A673 (cell line): ENCODE measurements around the gene SLC2A9. TPM values are rescaled to one million over a fixed set of nuclear protein-coding genes. Genes with fewer than 3 reads are reported as not detected.

Experiments used
- BruUV-seq: library from RNA; stranded (reverse); fragments of 400-500 nt; replicated peaks from 2 replicates; lab custom pipeline; 2021; lab: Mats Ljungman, UMichigan
- CTCF ChIA-PET: fragments of 300-600 bp; sonication (Branson Sonifier 250); formaldehyde crosslinking; loops from one replicate; lab custom pipeline; 2022; ENCODE audit warnings: antibody characterized with exemption; lab: Charles Lee
- POLR2A ChIA-PET: fragments of 300-600 bp; sonication (Branson Sonifier 250); formaldehyde crosslinking; loops from one replicate; lab custom pipeline; 2022; ENCODE audit warnings: antibody characterized with exemption; ENCODE audit not compliant: low non-redundant PET; lab: Charles Lee
- DNase-seq: peaks from one replicate; pipeline ENCODE4 v3.0.0-alpha.2; 2015; ENCODE audit warnings: low spot score
- H3K27ac ChIP-seq: fragments of 200-600 bp; sonication (generic); 2 replicates; pipeline ENCODE4 v1.5.1; 2016; ENCODE audit warnings: mixed run types, low read depth, mild to moderate bottlenecking, mixed read lengths, antibody characterized with exemption, low read length; ENCODE audit not compliant: poor library complexity, severe bottlenecking
- H3K27me3 ChIP-seq: fragments of 200-600 bp; sonication (generic); replicated peaks from 2 replicates; pipeline ENCODE4 v1.6.1; 2017; ENCODE audit warnings: mixed run types, low read depth, mild to moderate bottlenecking, mixed read lengths, antibody characterized with exemption, low read length; ENCODE audit not compliant: insufficient read depth, poor library complexity
- H3K36me3 ChIP-seq: fragments of 200-600 bp; sonication (generic); 2 replicates; pipeline ENCODE4 v1.6.1; 2016; ENCODE audit warnings: mixed run types, mild to moderate bottlenecking, mixed read lengths, antibody characterized with exemption, low read length; ENCODE audit not compliant: insufficient read depth, poor library complexity, severe bottlenecking
- H3K4me1 ChIP-seq: fragments of 200-600 bp; sonication (generic); 2 replicates; pipeline ENCODE4 v1.6.1; 2017; ENCODE audit warnings: mixed run types, mild to moderate bottlenecking, mixed read lengths, antibody characterized with exemption, low read length; ENCODE audit not compliant: insufficient read depth, poor library complexity, severe bottlenecking
- H3K4me3 ChIP-seq: fragments of 200-600 bp; sonication (generic); 2 replicates; pipeline ENCODE4 v1.5.1; 2016; ENCODE audit warnings: low read depth, mixed run types, mild to moderate bottlenecking, mixed read lengths, low read length; ENCODE audit not compliant: poor library complexity, severe bottlenecking
- H3K9me3 ChIP-seq: fragments of 200-600 bp; sonication (generic); 2 replicates; pipeline ENCODE4 v1.6.1; 2016; ENCODE audit warnings: mixed run types, low read depth, mild to moderate bottlenecking, mixed read lengths, antibody characterized with exemption, low read length; ENCODE audit not compliant: poor library complexity, severe bottlenecking
- EZH2 ChIP-seq: fragments of 200-600 bp; sonication (generic); IDR thresholded peaks from 2 replicates; pipeline ENCODE4 v1.6.1; 2017; ENCODE audit warnings: borderline replicate concordance, low read depth, mild to moderate bottlenecking, mixed read lengths, antibody characterized with exemption, low read length; ENCODE audit not compliant: poor library complexity, severe bottlenecking
- intact Hi-C: fragments of 100-400 bp; cut with micrococcal nuclease; formaldehyde crosslinking; loops from one replicate; pipeline ENCODE4 v1.10.0; 2022; ENCODE audit not compliant: unreplicated experiment
- total RNA-seq: library from RNA; stranded (reverse); gene quantifications from 2 replicates; pipeline ENCODE4 v1.2.3, GENCODE V29; 2021
- TF ChIP-seq, protein P1 (sequence below): fragments of 300-800, 200-600 bp; sonication (generic); conservative IDR thresholded peaks from 2 replicates; pipeline ENCODE4 v1.5.1; 2017; ENCODE audit warnings: low read depth, mild to moderate bottlenecking, antibody characterized with exemption, low read length, moderate library complexity, mixed read lengths

SLC2A9 gene
- total RNA-seq, 1 experiment from 2014 or later = not detected

DNA sequence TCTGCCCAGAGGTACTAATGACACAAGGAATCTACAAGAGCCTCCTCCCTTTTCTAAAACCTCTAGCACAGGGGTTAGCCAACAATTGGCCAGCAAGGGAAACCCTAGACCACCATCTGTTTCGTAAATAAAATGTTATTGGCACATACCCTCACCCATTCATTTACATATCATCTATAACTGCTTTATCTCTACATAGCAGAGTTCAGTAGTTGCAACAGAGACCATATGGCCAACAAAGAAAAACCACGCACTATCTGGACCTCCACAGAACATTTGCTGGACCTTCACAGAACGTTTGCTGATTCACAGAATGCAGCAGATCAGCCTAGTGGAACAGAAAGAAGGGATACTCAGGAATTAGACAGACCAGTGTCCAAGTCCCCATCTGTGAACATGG, 9.4 kb downstream of the SLC2A9 start:
- intact Hi-C loops = no loop called here
- Histone ChIP-seq H3K27me3 (peaks cover 5% of the 10 kb centered on the region), H3K4me1 (no peaks in the 10 kb centered on the region), H3K36me3 (no peaks in the 10 kb centered on the region), H3K4me3 (no peak overlapping the region), H3K27ac (no peak overlapping the region), H3K9me3 (no peaks in the 10 kb centered on the region)
- ChIA-PET CTCF (no interaction called here), POLR2A (no interaction called here)
- BruUV-seq = no TSS peak
- TF ChIP-seq EZH2 = no peak
- TF ChIP-seq, protein P1, sequence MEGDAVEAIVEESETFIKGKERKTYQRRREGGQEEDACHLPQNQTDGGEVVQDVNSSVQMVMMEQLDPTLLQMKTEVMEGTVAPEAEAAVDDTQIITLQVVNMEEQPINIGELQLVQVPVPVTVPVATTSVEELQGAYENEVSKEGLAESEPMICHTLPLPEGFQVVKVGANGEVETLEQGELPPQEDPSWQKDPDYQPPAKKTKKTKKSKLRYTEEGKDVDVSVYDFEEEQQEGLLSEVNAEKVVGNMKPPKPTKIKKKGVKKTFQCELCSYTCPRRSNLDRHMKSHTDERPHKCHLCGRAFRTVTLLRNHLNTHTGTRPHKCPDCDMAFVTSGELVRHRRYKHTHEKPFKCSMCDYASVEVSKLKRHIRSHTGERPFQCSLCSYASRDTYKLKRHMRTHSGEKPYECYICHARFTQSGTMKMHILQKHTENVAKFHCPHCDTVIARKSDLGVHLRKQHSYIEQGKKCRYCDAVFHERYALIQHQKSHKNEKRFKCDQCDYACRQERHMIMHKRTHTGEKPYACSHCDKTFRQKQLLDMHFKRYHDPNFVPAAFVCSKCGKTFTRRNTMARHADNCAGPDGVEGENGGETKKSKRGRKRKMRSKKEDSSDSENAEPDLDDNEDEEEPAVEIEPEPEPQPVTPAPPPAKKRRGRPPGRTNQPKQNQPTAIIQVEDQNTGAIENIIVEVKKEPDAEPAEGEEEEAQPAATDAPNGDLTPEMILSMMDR = no peak
- DNase-seq = no peak

DNA sequence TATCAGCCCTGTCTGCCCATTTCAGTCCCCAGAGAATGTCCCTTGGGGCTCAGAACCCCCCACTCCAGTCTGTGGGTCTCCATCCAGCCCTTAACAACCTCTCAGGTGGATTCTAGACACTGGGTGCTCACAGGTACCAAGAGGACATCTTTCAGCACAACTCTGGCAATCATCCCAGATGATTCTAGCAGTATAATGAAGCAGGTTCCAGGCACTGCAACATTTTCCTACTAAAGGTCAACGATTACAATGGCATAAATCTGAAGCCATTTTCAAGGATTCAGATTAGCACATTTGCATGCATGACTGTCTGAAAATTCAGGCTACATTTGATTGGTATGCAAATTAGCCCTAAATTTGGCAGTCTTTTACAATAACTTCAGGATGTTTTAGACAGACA, 10.0 kb downstream of the SLC2A9 start:
- H3K9me3 ChIP-seq = no peaks in the 10 kb centered on the region
- H3K4me1 ChIP-seq = no peaks in the 10 kb centered on the region
- no peaks in the 10 kb centered on the region for H3K36me3 ChIP-seq
- ChIA-PET POLR2A (no interaction called here), CTCF (no interaction called here)
- TF ChIP-seq, protein P1 = no peak
- no peak for TF ChIP-seq EZH2
- H3K27me3 ChIP-seq = peaks cover 5% of the 10 kb centered on the region
- no peak overlapping the region for H3K27ac ChIP-seq
- no peak overlapping the region for H3K4me3 ChIP-seq
- DNase-seq = no peak
- no TSS peak for BruUV-seq
- intact Hi-C loops = no loop called here

DNA sequence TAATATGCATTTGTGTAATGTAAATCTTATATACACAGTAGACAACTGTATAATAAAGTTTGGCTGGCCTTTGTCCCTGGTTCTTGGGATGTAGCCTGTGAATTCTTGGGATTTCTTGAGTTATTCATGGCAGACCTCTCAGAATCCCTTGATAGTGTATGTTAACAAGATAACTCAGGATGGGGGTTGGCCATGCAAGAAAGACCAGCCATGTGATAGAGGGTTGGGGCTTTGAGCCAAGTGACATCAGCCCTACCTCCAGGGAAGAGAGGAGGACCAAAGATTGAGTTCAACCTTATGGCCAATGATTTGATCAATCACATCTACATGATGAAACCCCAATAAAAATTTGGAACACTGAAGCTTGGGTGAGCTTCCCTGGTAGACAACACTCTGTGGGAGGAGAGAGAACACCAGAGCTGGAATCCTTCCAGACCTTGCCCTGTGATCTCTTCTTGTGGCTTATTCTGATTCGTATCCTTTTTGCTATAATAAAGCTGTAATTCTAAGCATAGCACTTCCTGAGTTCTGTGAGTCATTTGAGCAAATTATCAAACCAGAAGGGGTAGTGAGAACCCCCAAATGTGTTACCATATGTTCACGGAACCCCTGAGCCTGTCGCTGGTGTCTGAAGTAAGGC, 11.3 kb downstream of the SLC2A9 start:
- no peaks in the 10 kb centered on the region for H3K36me3 ChIP-seq
- DNase-seq = no peak
- ChIA-PET POLR2A (no interaction called here), CTCF (no interaction called here)
- intact Hi-C loops = no loop called here
- TF ChIP-seq EZH2 = no peak
- TF ChIP-seq, protein P1 = no peak
- no peaks in the 10 kb centered on the region for H3K9me3 ChIP-seq
- H3K4me3 ChIP-seq = no peak overlapping the region
- BruUV-seq = no TSS peak
- H3K27me3 ChIP-seq = peaks cover 5% of the 10 kb centered on the region
- H3K27ac ChIP-seq = no peak overlapping the region
- no peaks in the 10 kb centered on the region for H3K4me1 ChIP-seq
